H1 (cell line): Measurements from ENCODE around the gene PRSS50. TPM values are rescaled to one million over a fixed set of nuclear protein-coding genes. Genes with fewer than 3 reads are reported as not detected.

Source experiments
- CTCF ChIA-PET: fragments of 300-600 bp; sonication (Branson Sonifier 250); formaldehyde crosslinking; loops from one replicate; lab custom pipeline; 2021; ENCODE audit not compliant: partially characterized antibody; lab: Charles Lee
- POLR2A ChIA-PET: fragments of 300-600 bp; sonication (Branson Sonifier 250); formaldehyde crosslinking; loops from one replicate; lab custom pipeline; 2021; ENCODE audit warnings: inconsistent platforms; ENCODE audit not compliant: partially characterized antibody; lab: Charles Lee
- DNase-seq, 2 experiments: peaks; one replicate each; pipeline versions ENCODE4 v3.0.0 to v3.0.0-alpha.2; 2010 to 2022; ENCODE audit warnings: low spot score in 2 of 2, low read depth in 1 of 2, mixed read lengths in 1 of 2
- FAIRE-seq: peaks from 2 replicates; lab custom pipeline; 2011; peaks lifted over from hg19 to GRCh38; lab: Jason Lieb, UNC
- H2AFZ ChIP-seq: 2 replicates; pipeline ENCODE4 v1.8.1; 2012; ENCODE audit warnings: low read length, inconsistent platforms
- H2AK5ac ChIP-seq: 2 replicates; pipeline ENCODE4 v1.6.1; 2013; ENCODE audit warnings: low read depth, low read length
- H2BK120ac ChIP-seq: replicated peaks from 2 replicates; pipeline ENCODE3; 2013; ENCODE audit warnings: low read depth, low read length, inconsistent platforms
- H2BK12ac ChIP-seq: 2 replicates; pipeline ENCODE4 v1.6.1; 2013; ENCODE audit warnings: low read depth, low read length
- H2BK15ac ChIP-seq: 2 replicates; pipeline ENCODE4 v1.6.1; 2013; ENCODE audit warnings: low read length
- H2BK20ac ChIP-seq: 2 replicates; pipeline ENCODE4 v1.6.1; 2013; ENCODE audit warnings: low read length
- H2BK5ac ChIP-seq: 2 replicates; pipeline ENCODE4 v1.6.1; 2013; ENCODE audit warnings: low read depth, low read length
- H3K14ac ChIP-seq: 2 replicates; pipeline ENCODE4 v1.6.1; 2013; ENCODE audit warnings: inconsistent platforms; ENCODE audit not compliant: insufficient read length
- H3K18ac ChIP-seq: 2 replicates; pipeline ENCODE4 v1.6.1; 2013; ENCODE audit warnings: low read length; ENCODE audit errors: extremely low read depth
- H3K23ac ChIP-seq: 2 replicates; pipeline ENCODE4 v1.6.1; 2013; ENCODE audit warnings: inconsistent platforms; ENCODE audit not compliant: insufficient read length
- H3K23me2 ChIP-seq: 2 replicates; pipeline ENCODE4 v1.6.1; 2013; ENCODE audit warnings: low read depth, low read length
- H3K27ac ChIP-seq: 2 replicates; pipeline ENCODE4 v1.6.1; 2011; ENCODE audit warnings: low read depth, low read length, inconsistent platforms
- H3K27me3 ChIP-seq, 4 experiments: replicated peaks in 1 of 4; 1 replicate in 1 of 4; 2 replicates in 3 of 4; pipeline versions ENCODE4 v1.6.1 to v1.8.1; 2011 to 2013; ENCODE audit warnings: low read length in 3 of 4, mild to moderate bottlenecking in 3 of 4, inconsistent platforms in 2 of 4, mixed read lengths in 2 of 4, moderate library complexity in 1 of 4; ENCODE audit not compliant: control insufficient read depth in 3 of 4, insufficient read depth in 3 of 4; ENCODE audit errors: extremely low read depth in 1 of 4
- H3K36me3 ChIP-seq, 4 experiments: 2 replicates each; pipeline versions ENCODE4 v1.6.1 to v1.8.1; 2011 to 2013; ENCODE audit warnings: mild to moderate bottlenecking in 4 of 4, low read length in 3 of 4, moderate library complexity in 2 of 4, control low read depth in 1 of 4, inconsistent platforms in 1 of 4; ENCODE audit not compliant: insufficient read depth in 4 of 4, control insufficient read depth in 2 of 4
- H3K4ac ChIP-seq: replicated peaks from 2 replicates; pipeline ENCODE3; 2013; ENCODE audit warnings: low read length, low read depth, mixed read lengths, inconsistent platforms; ENCODE audit not compliant: insufficient read length
- H3K4me1 ChIP-seq, 4 experiments: replicated peaks in 1 of 4; 1 replicate in 1 of 4; 2 replicates in 3 of 4; pipeline versions ENCODE4 v1.6.1 to v1.8.1; 2011 to 2013; ENCODE audit warnings: low read length in 3 of 4, inconsistent platforms in 2 of 4, mixed read lengths in 1 of 4; ENCODE audit not compliant: insufficient read depth in 4 of 4, control insufficient read depth in 3 of 4
- H3K4me2 ChIP-seq, 2 experiments: 2 replicates each; pipeline versions ENCODE4 v1.6.1 to v1.8.1; 2011 to 2013; ENCODE audit warnings: low read depth in 2 of 2, low read length in 2 of 2, control low read depth in 1 of 2, inconsistent platforms in 1 of 2, mild to moderate bottlenecking in 1 of 2; ENCODE audit not compliant: insufficient read depth in 1 of 2
- H3K4me3 ChIP-seq, 4 experiments: fragments of 200-600, 300-600 bp in 1 of 4; sonication (generic), shearing (Covaris generic), sonication (Bioruptor Twin) in 1 of 4; 2 replicates each; pipeline versions ENCODE4 v1.5.1 to v1.8.1; 2011 to 2016; ENCODE audit warnings: low read length in 4 of 4, low read depth in 3 of 4, control low read depth in 2 of 4, inconsistent platforms in 2 of 4, mild to moderate bottlenecking in 2 of 4, mixed read lengths in 1 of 4, moderate library complexity in 1 of 4; ENCODE audit not compliant: insufficient read depth in 2 of 4; ENCODE audit errors: extremely low read depth in 1 of 4
- H3K56ac ChIP-seq: replicated peaks from 2 replicates; pipeline ENCODE3; 2013; ENCODE audit warnings: low read depth, mild to moderate bottlenecking, mixed read lengths, low read length, inconsistent platforms; ENCODE audit not compliant: insufficient read length
- H3K79me1 ChIP-seq: 2 replicates; pipeline ENCODE4 v1.6.1; 2013; ENCODE audit warnings: low read depth, low read length, control low read depth
- H3K79me2 ChIP-seq, 2 experiments: 2 replicates each; pipeline versions ENCODE4 v1.6.1 to v1.8.1; 2012 to 2013; ENCODE audit warnings: low read length in 2 of 2, mild to moderate bottlenecking in 2 of 2, inconsistent platforms in 1 of 2; ENCODE audit not compliant: insufficient read depth in 2 of 2, control insufficient read depth in 1 of 2
- H3K9ac ChIP-seq, 4 experiments: replicated peaks in 1 of 4; 1 replicate in 1 of 4; 2 replicates in 3 of 4; pipeline versions ENCODE4 v1.6.1 to v1.8.1; 2011 to 2013; ENCODE audit warnings: low read depth in 3 of 4, low read length in 3 of 4, control low read depth in 2 of 4, mild to moderate bottlenecking in 2 of 4, moderate library complexity in 2 of 4, inconsistent platforms in 1 of 4; ENCODE audit errors: extremely low read depth in 1 of 4
- H3K9me3 ChIP-seq, 2 experiments: 2 replicates each; pipeline versions ENCODE4 v1.6.1 to v1.8.1; 2012 to 2013; ENCODE audit warnings: mild to moderate bottlenecking in 2 of 2, moderate library complexity in 2 of 2, control low read depth in 1 of 2, inconsistent platforms in 1 of 2, low read depth in 1 of 2, low read length in 1 of 2, mixed read lengths in 1 of 2; ENCODE audit not compliant: insufficient read depth in 2 of 2
- H4K20me1 ChIP-seq, 2 experiments: replicated peaks in 1 of 2; 2 replicates each; pipeline versions ENCODE3 to v1.8.1; 2011 to 2013; ENCODE audit warnings: inconsistent platforms in 2 of 2, low read length in 2 of 2, mild to moderate bottlenecking in 1 of 2; ENCODE audit not compliant: insufficient read depth in 2 of 2, control insufficient read depth in 1 of 2
- H4K5ac ChIP-seq: 2 replicates; pipeline ENCODE4 v1.6.1; 2013; ENCODE audit warnings: low read length, low read depth, mixed read lengths, inconsistent platforms; ENCODE audit not compliant: insufficient read length
- H4K8ac ChIP-seq: 2 replicates; pipeline ENCODE4 v1.8.0; 2013; ENCODE audit warnings: mild to moderate bottlenecking, moderate library complexity, low read length, inconsistent platforms; ENCODE audit not compliant: insufficient read depth; ENCODE audit errors: extremely low read depth
- H4K91ac ChIP-seq: replicated peaks from 2 replicates; pipeline ENCODE3; 2013; ENCODE audit warnings: low read length, mixed read lengths, inconsistent platforms; ENCODE audit not compliant: insufficient read length
- ASH2L ChIP-seq: fragments of 200-600, 300-600 bp; sonication (generic); IDR thresholded peaks from one replicate; pipeline ENCODE4 v1.7.1; 2017; ENCODE audit warnings: low read length
- E2F6 ChIP-seq: IDR thresholded peaks from 2 replicates; pipeline ENCODE4 v1.6.1; 2012; ENCODE audit warnings: inconsistent platforms
- FOSL1 ChIP-seq: IDR thresholded peaks from 2 replicates; pipeline ENCODE4 v1.6.1; 2011; ENCODE audit warnings: mild to moderate bottlenecking, low read depth, low read length, moderate library complexity; ENCODE audit not compliant: insufficient read depth
- KDM4A ChIP-seq: IDR thresholded peaks from one replicate; pipeline ENCODE4 v1.7.1; 2012; ENCODE audit warnings: low read depth, mild to moderate bottlenecking, moderate library complexity, low read length, inconsistent platforms; ENCODE audit not compliant: severe bottlenecking
- POLR2AphosphoS5 ChIP-seq: IDR thresholded peaks from 2 replicates; pipeline ENCODE4 v1.6.1; 2011; ENCODE audit warnings: low read depth, low read length
- SIN3A ChIP-seq, 2 experiments: IDR thresholded peaks in 1 of 2; conservative IDR thresholded peaks in 1 of 2; 2 replicates each; pipeline ENCODE4 v1.6.1; 2011 to 2012; ENCODE audit warnings: low read length in 2 of 2, improper control_type of control experiment in 1 of 2, low read depth in 1 of 2, mild to moderate bottlenecking in 1 of 2
- SP1 ChIP-seq: IDR thresholded peaks from 2 replicates; pipeline ENCODE4 v1.6.1; 2011; ENCODE audit warnings: low read depth, low read length
- USF2 ChIP-seq: IDR thresholded peaks from 2 replicates; pipeline ENCODE4 v1.6.1; 2011; ENCODE audit warnings: low read length, improper control_type of control experiment
- WGBS, 2 experiments: shearing (Covaris generic) in 1 of 2; methylation state at CpG; one replicate each; pipeline versions ENCODE4 v1.1.6 to v1.1.7; 2013 to 2015; ENCODE audit warnings: low lambda C conversion rate in 2 of 2, mixed read lengths in 2 of 2, inconsistent platforms in 1 of 2, low coverage in 1 of 2, missing lambda C conversion rate in 1 of 2; ENCODE audit not compliant: insufficient replicate concordance in 2 of 2, insufficient coverage in 1 of 2, insufficient read length in 1 of 2; ENCODE audit errors: extremely low coverage in 1 of 2, missing lambda C conversion rate in 1 of 2; 5-methylcytosine and 5-hydroxymethylcytosine counted together
- polyA plus RNA-seq, 7 experiments: library from polyadenylated mRNA; depleted of rRNA in 3 of 7; stranded (reverse) in 5 of 7; unstranded in 2 of 7; fragments of >200 nt in 5 of 7; fragments of 200-250 nt in 2 of 7; gene quantifications; 1 replicate in 5 of 7; 2 replicates in 1 of 7; 4 replicates in 1 of 7; pipeline versions ENCODE4 v1.2.1 to v1.2.3, GENCODE V29; 2011 to 2013; ENCODE audit warnings: missing spikeins in 2 of 7, mixed read lengths in 2 of 7
- total RNA-seq: library from RNA; stranded (reverse); fragmentation: NEBNext Ultra II Directional; extraction: Animal tissue kit (Norgen Biotek cat#: 25700); gene quantifications from 2 replicates; pipeline ENCODE4 v1.2.1, GENCODE V29; 2021

Gene PRSS50
- total and polyA plus RNA-seq, 2 of the 8 experiments (the other 6 are each of a cell fraction or from before 2014, with no cell fraction given) = 0.47 to 0.71 TPM

GRCh38 chr3:46690798-46691197, 26.9 kb downstream of the PRSS50 start:
- H3K27ac ChIP-seq = no peak overlapping the region
- no peak overlapping the region for H2BK12ac ChIP-seq
- no peak overlapping the region for H2AK5ac ChIP-seq
- H3K36me3 ChIP-seq = no peaks in the 10 kb centered on the region
- no peaks in the 10 kb centered on the region for H3K9me3 ChIP-seq
- H3K56ac ChIP-seq = no peak overlapping the region
- H2BK120ac ChIP-seq = no peak overlapping the region
- no peak overlapping the region for H3K9ac ChIP-seq
- H2BK15ac ChIP-seq = no peak overlapping the region
- no peak overlapping the region for H3K18ac ChIP-seq
- CTCF ChIA-PET = interaction anchor here (0.5 to 1.9 kb wide), 6 partner anchors 17 to 205 kb away, joined by 3 to 7 read pairs (median 4); no protein-coding TSS in a partner anchor
- no peak overlapping the region for H3K4me3 ChIP-seq
- H2BK20ac ChIP-seq = no peak overlapping the region
- H4K5ac ChIP-seq = no peak overlapping the region
- no peak overlapping the region for H2BK5ac ChIP-seq
- peaks cover under 1 to 5% of the 10 kb centered on the region in 2 experiments for H4K20me1 ChIP-seq
- no peaks in the 10 kb centered on the region for H3K79me2 ChIP-seq
- POLR2A ChIA-PET = no interaction called here
- WGBS, 2 experiments = 85% methylated on average over 4 of the region's 5 CpGs; no CpG with 5 or more reads in 1 of the 2 experiments
- H4K8ac ChIP-seq = no peak overlapping the region
- H3K4ac ChIP-seq = no peak overlapping the region
- H3K23ac ChIP-seq = no peak overlapping the region
- FAIRE-seq (no peak), DNase-seq (no peak)
- TF ChIP-seq SP1 (no peak), POLR2AphosphoS5 (no peak), USF2 (no peak), FOSL1 (no peak), SIN3A (conservative IDR thresholded peaks at IDR 0.05 in 1 of 2, IDR thresholded peaks at IDR 0.05 in 1 of 2; ENCODE audit: low read depth in 1 of 2, low read length in 2 of 2) (no peak), KDM4A (no peak), ASH2L (no peak), E2F6 (no peak)
- no peak overlapping the region for H4K91ac ChIP-seq
- H2AFZ ChIP-seq = no peak overlapping the region
- H3K14ac ChIP-seq = no peak overlapping the region
- H3K4me1 ChIP-seq = peaks cover 0 to 24% (median 19%) of the 10 kb centered on the region in 4 experiments; a peak in 6 of 7 replicates
- H3K4me2 ChIP-seq = no peak overlapping the region
- H3K23me2 ChIP-seq = peaks cover 6% of the 10 kb centered on the region; the same call in 1 of the 2 replicates
- H3K27me3 ChIP-seq = peaks cover 2 to 31% (median 19%) of the 10 kb centered on the region in 4 experiments
- no peaks in the 10 kb centered on the region for H3K79me1 ChIP-seq
